Aorta (tissue), 5 donors: ENCODE measurements around the gene RANBP3. TPM values are rescaled to one million over a fixed set of nuclear protein-coding genes. Genes with fewer than 3 reads are reported as not detected.

Experiments used
- ATAC-seq: fragments of 200-7000 bp; cut with Tn5 transposase; one replicate; pipeline ENCODE4 v1.9.1; 2022; ENCODE audit warnings: moderate library complexity; ENCODE audit not compliant: low FRiP score
- DNase-seq, 2 donors: peaks; one replicate each; pipeline ENCODE4 v3.0.0-alpha.2; 2020
- H3K27ac ChIP-seq, 2 donors: one replicate each; pipeline ENCODE4 v1.5.1; 2013; ENCODE audit warnings: low read length in 2 of 2, mild to moderate bottlenecking in 2 of 2, moderate library complexity in 2 of 2, control low read depth in 1 of 2, inconsistent platforms in 1 of 2, low read depth in 1 of 2
- H3K27me3 ChIP-seq, 2 donors: one replicate each; pipeline ENCODE4 v1.6.1; 2013; ENCODE audit warnings: control low read depth in 1 of 2, low read length in 1 of 2, mild to moderate bottlenecking in 1 of 2, moderate library complexity in 1 of 2; ENCODE audit not compliant: insufficient read depth in 2 of 2, control insufficient read depth in 1 of 2
- H3K36me3 ChIP-seq, 2 donors: one replicate each; pipeline ENCODE4 v1.6.1; 2013; ENCODE audit warnings: control low read depth in 1 of 2, low read length in 1 of 2, mild to moderate bottlenecking in 1 of 2; ENCODE audit not compliant: insufficient read depth in 2 of 2, control insufficient read depth in 1 of 2
- H3K4me1 ChIP-seq, 2 donors: one replicate each; pipeline ENCODE4 v1.6.1; 2013; ENCODE audit warnings: low read length in 2 of 2, control low read depth in 1 of 2, mild to moderate bottlenecking in 1 of 2, moderate library complexity in 1 of 2; ENCODE audit not compliant: insufficient read depth in 2 of 2, control insufficient read depth in 1 of 2
- H3K4me3 ChIP-seq, 2 donors: one replicate each; pipeline ENCODE4 v1.5.1; 2013; ENCODE audit warnings: low read length in 2 of 2, control low read depth in 1 of 2, mild to moderate bottlenecking in 1 of 2
- H3K9me3 ChIP-seq: one replicate; pipeline ENCODE4 v1.6.1; 2013; ENCODE audit warnings: mild to moderate bottlenecking, low read length; ENCODE audit not compliant: control insufficient read depth
- WGBS, 2 donors: extraction: QIAGEN DNeasy Blood & Tissue Kit; methylation state at CpG; one replicate each; pipeline ENCODE4 v1.1.7; 2013; 5-methylcytosine and 5-hydroxymethylcytosine counted together
- intact Hi-C, 2 donors: fragments of 100-400 bp; cut with DNase I; formaldehyde crosslinking; loops; one replicate each; pipeline versions ENCODE4 v1.14.2 to v1.15.0; 2022
- polyA plus RNA-seq, 2 donors: library from polyadenylated mRNA; stranded (reverse); fragments of 200-250 nt; gene quantifications; one replicate each; pipeline ENCODE4 v1.2.3, GENCODE V29; 2013
- total RNA-seq, 2 donors: library from RNA; stranded (reverse); fragmentation: NEBNext Ultra II Directional; extraction: Animal tissue kit (Norgen Biotek cat#: 25700); gene quantifications; one replicate each; pipeline ENCODE4 v1.2.1, GENCODE V29; 2021
- donor health status: healthy with polysubstance abuse.
- donor health status: Bipolar disorder and iron deficiency.
- donor health status: DM: no; HTN: no; CAD: no.
- donor health status: DM: no; HTN: no; CAD: no.
- donor health status: DM: yes; HTN: yes; CAD: no.

The RANBP3 gene
- total and polyA plus RNA-seq, 4 donors, result 19.5 to 63.2 (median 50.6) TPM

- DNase-seq, result no peak
- intact Hi-C loops, result loop anchor here in 1 of 2 donors (10.0 kb wide), 1 partner anchor 91 kb away; the partner anchor contains the start of gene NRTN
- WGBS, 2 donors, result 96% methylated on average over 8 of the region's 8 CpGs
- Histone ChIP-seq H3K36me3 (peaks cover 0 to 2% of the 10 kb centered on the region in 2 donors), H3K27me3 (no peaks in the 10 kb centered on the region), H3K4me1 (no peaks in the 10 kb centered on the region), H3K27ac (no peak overlapping the region), H3K9me3 (no peaks in the 10 kb centered on the region), H3K4me3 (no peak overlapping the region)
- no peak for ATAC-seq
These were observed 82.0 kb downstream of the RANBP3 start for GRCh38 chr19:5895890-5896289.

GRCh38 chr19:5895409-5895808 lies 82.5 kb downstream of the RANBP3 start:
- WGBS, 2 donors, result 74 to 75% methylated on average over 14 to 15 of the region's 15 CpGs

DNA sequence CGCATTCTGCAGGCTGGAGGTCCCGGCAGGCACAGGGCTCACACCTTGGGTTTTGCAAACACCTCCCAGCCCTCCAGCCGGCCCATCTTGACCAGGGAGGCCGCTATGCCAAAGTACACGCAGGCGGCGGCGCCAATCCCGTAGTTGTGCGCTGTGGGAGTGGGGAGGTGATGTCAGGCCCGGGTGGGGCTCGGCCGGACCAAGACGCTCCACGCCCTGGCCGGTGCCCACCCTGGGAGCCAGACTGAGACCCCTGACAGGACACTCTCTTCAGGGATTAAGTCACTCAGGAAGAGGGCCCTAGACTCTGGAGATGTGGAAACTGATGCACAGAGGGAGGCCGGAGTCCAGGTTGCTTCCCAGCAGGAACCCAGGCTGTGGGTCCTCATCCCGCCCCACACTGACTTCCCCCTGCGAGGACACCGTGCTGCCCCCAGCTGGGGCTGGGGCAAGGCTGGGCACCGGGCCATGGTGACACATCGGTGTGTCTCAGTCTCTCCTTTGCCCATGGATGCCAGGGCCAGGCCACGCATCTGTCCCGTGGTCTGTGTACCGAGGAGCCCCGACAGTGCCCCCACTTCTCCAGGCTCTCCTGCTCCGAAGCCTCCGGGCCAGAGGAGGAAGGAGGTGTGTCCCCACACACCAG lies 83.1 kb downstream of the RANBP3 start:
- 25 to 31% methylated on average over 28 of the region's 28 CpGs for WGBS, 2 donors
- ATAC-seq (no peak), DNase-seq (peak in 1 of 2 donors; percentile 84)
- Histone ChIP-seq H3K4me3 (no peak overlapping the region), H3K9me3 (no peaks in the 10 kb centered on the region), H3K27ac (peak overlapping the region in 1 of 2 donors; percentile 5), H3K36me3 (peaks cover 0 to 2% of the 10 kb centered on the region in 2 donors), H3K27me3 (no peaks in the 10 kb centered on the region), H3K4me1 (no peaks in the 10 kb centered on the region)
- intact Hi-C loops, result loop anchor here in 1 of 2 donors (10.0 kb wide), 1 partner anchor 90 kb away; the partner anchor contains the start of gene NRTN

More at GRCh38 chr19:5895409-5895808, 82.5 kb downstream of the RANBP3 start:
- Histone ChIP-seq H3K36me3 (peaks cover 0 to 2% of the 10 kb centered on the region in 2 donors), H3K4me3 (no peak overlapping the region), H3K9me3 (no peaks in the 10 kb centered on the region), H3K4me1 (no peaks in the 10 kb centered on the region), H3K27me3 (no peaks in the 10 kb centered on the region), H3K27ac (no peak overlapping the region)
- ATAC-seq (no peak), DNase-seq (no peak)
- intact Hi-C loops, result loop anchor here in 1 of 2 donors (10.0 kb wide), 1 partner anchor 91 kb away; the partner anchor contains the start of gene NRTN

- no peaks in the 10 kb centered on the region for H3K4me1 ChIP-seq
- intact Hi-C loops, result loop anchor here in 1 of 2 donors (10.0 kb wide), 1 partner anchor 89 kb away; the partner anchor contains the start of gene NRTN
- H3K36me3 ChIP-seq, result peaks cover 0 to 2% of the 10 kb centered on the region in 2 donors
- no peak overlapping the region for H3K4me3 ChIP-seq
- WGBS, 2 donors, result 5 to 6% methylated on average over 28 of the region's 28 CpGs
- peak overlapping the region in 1 of 2 donors; percentile 5 for H3K27ac ChIP-seq
- ATAC-seq, result peak; percentile 52
- DNase-seq, result no peak
- no peaks in the 10 kb centered on the region for H3K27me3 ChIP-seq
- no peaks in the 10 kb centered on the region for H3K9me3 ChIP-seq
These were observed 83.8 kb downstream of the RANBP3 start for GRCh38 chr19:5893907-5894703.

GRCh38 chr19:5893296-5893903 lies 84.5 kb downstream of the RANBP3 start:
- H3K4me1 ChIP-seq, result no peaks in the 10 kb centered on the region
- ATAC-seq (no peak), DNase-seq (no peak)
- no peak overlapping the region for H3K4me3 ChIP-seq
- WGBS, 2 donors, result 29 to 32% methylated on average over 13 of the region's 13 CpGs
- peaks cover 0 to 2% of the 10 kb centered on the region in 2 donors for H3K36me3 ChIP-seq
- no peaks in the 10 kb centered on the region for H3K27me3 ChIP-seq
- no peak overlapping the region for H3K27ac ChIP-seq
- intact Hi-C loops, result loop anchor here in 1 of 2 donors (10.0 kb wide), 1 partner anchor 89 kb away; the partner anchor contains the start of gene NRTN
- no peaks in the 10 kb centered on the region for H3K9me3 ChIP-seq

DNA sequence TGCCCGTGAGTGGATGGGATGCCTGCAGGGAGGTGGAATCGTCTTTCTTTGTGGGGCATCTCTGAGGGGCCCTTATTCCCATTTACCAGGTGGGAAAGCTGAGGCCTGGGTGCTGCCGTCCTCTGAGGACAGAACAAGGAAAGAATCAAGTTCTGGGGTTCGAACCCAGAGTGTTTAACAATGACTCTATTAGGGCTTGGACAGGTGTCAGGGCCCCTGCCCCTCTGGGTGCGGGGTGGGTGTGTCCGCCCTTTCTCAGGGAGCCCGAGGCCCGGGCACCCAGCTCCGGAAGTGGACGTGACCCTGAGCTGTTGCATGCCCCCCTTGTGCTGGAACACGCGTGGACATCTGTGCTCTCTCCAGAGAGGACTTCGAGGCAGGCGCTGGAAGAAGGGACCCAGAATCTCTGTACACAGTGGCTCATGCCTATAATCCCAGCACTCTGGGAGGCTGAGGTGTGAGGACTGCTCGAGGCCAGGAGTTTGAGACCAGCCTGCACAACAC lies 85.1 kb downstream of the RANBP3 start:
- DNase-seq (no peak), ATAC-seq (no peak)
- no peaks in the 10 kb centered on the region for H3K4me1 ChIP-seq
- intact Hi-C loops, result loop anchor here in 1 of 2 donors (10.0 kb wide), 1 partner anchor 88 kb away; the partner anchor contains the start of gene NRTN
- no peak overlapping the region for H3K27ac ChIP-seq
- peaks cover 0 to 2% of the 10 kb centered on the region in 2 donors for H3K36me3 ChIP-seq
- no peaks in the 10 kb centered on the region for H3K27me3 ChIP-seq
- no peak overlapping the region for H3K4me3 ChIP-seq
- 61 to 62% methylated on average over 15 of the region's 15 CpGs for WGBS, 2 donors
- H3K9me3 ChIP-seq, result no peaks in the 10 kb centered on the region

- DNase-seq (no peak), ATAC-seq (peak; percentile 51)
- Histone ChIP-seq H3K27me3 (no peaks in the 10 kb centered on the region), H3K27ac (no peak overlapping the region), H3K36me3 (peaks cover 0 to 2% of the 10 kb centered on the region in 2 donors), H3K4me3 (no peak overlapping the region), H3K4me1 (no peaks in the 10 kb centered on the region), H3K9me3 (no peaks in the 10 kb centered on the region)
- intact Hi-C loops, result loop anchor here in 1 of 2 donors (10.0 kb wide), 1 partner anchor 87 kb away; the partner anchor contains the start of gene NRTN
- 6 to 7% methylated on average over 48 of the region's 48 CpGs for WGBS, 2 donors
These were observed 85.8 kb downstream of the RANBP3 start for GRCh38 chr19:5891938-5892771.
